Measurements from ENCODE around the gene UBAP2L. TPM values are rescaled to one million over a fixed set of nuclear protein-coding genes. Genes with fewer than 3 reads are reported as not detected.

Gene UBAP2L
- total RNA-seq, 2 experiments from 2014 or later = 183 to 195 TPM

- POLR2A ChIA-PET = interaction anchor here (2.8 kb wide), 1 partner anchor 185 kb away, joined by 9 read pairs; the partner anchor contains the start of gene RPS27
- ATAC-seq (no peak), DNase-seq (no peak)
- Mint-ChIP-seq H3K4me3 (no peak overlapping the region), H3K36me3 (ENCODE audit: low read depth) (peaks cover 71% of the 10 kb centered on the region), H3K27me3 (no peaks in the 10 kb centered on the region), H3K27ac (peak overlapping the region; percentile 45), H3K9me3 (no peaks in the 10 kb centered on the region), H3K4me1 (ENCODE audit: low read depth) (peaks cover 74% of the 10 kb centered on the region)
- TF ChIP-seq CTCF (IDR thresholded peaks at IDR 0.05) = no peak
- CTCF ChIA-PET = interaction anchor here (0.9 to 1.6 kb wide), 3 partner anchors 31 to 371 kb away, joined by 3 to 5 read pairs (median 3); no protein-coding TSS in a partner anchor
- intact Hi-C loops (cut with micrococcal nuclease) = no loop called here
Measured at GRCh38 chr1:154176337-154176736, 44.4 kb upstream of the UBAP2L start.

DNA sequence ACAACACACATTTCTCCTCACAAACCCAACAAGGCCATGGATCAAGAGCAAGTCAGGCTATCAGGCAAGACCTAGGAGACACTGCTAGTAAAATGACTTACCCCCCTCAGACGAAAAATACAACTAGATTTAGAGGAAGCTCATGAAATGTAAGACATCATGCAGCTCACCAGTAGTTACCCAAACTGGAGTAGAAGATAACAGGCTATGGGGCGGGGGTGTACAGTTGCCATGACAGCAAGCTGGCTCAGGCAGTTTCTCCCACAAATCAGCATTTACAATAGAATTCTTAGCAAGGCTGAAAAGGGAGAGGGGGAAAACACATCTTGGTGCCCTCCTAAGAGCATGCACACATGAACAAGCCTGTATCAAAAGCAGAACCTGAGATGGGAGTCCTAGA, 42.7 kb upstream of the UBAP2L start:
- ATAC-seq = no peak
- TF ChIP-seq CTCF (IDR thresholded peaks at IDR 0.05) = no peak
- peak; percentile 45 for DNase-seq
- Mint-ChIP-seq H3K9me3 (no peaks in the 10 kb centered on the region), H3K27me3 (no peaks in the 10 kb centered on the region), H3K4me3 (peak overlapping the region; percentile 3), H3K36me3 (ENCODE audit: low read depth) (peaks cover 65% of the 10 kb centered on the region), H3K4me1 (ENCODE audit: low read depth) (peaks cover 63% of the 10 kb centered on the region), H3K27ac (peak overlapping the region; percentile 44)
- ChIA-PET POLR2A (interaction anchor here (0.8 to 2.8 kb wide), 6 partner anchors 10 to 823 kb away, joined by 3 to 9 read pairs (median 4); partner anchors contain the start of gene RPS27), CTCF (interaction anchor here (0.7 to 1.7 kb wide), 4 partner anchors 8 to 96 kb away, joined by 3 read pairs; no protein-coding TSS in a partner anchor)
- intact Hi-C loops (cut with micrococcal nuclease) = no loop called here

- ChIA-PET CTCF (interaction anchor here (1.1 kb wide), 2 partner anchors 9 to 20 kb away, joined by 3 read pairs; no protein-coding TSS in a partner anchor), POLR2A (interaction anchor here (0.6 to 5.2 kb wide), 7 partner anchors 10 to 822 kb away, joined by 3 to 28 read pairs (median 6); partner anchors contain the start of gene RPS27)
- ATAC-seq = no peak
- no peaks in the 10 kb centered on the region for H3K9me3 Mint-ChIP-seq
- peaks cover 62% of the 10 kb centered on the region for H3K4me1 Mint-ChIP-seq (ENCODE audit: low read depth)
- no peak for TF ChIP-seq CTCF (IDR thresholded peaks at IDR 0.05)
- intact Hi-C loops (cut with micrococcal nuclease) = no loop called here
- peaks cover 64% of the 10 kb centered on the region for H3K36me3 Mint-ChIP-seq (ENCODE audit: low read depth)
- H3K4me3 Mint-ChIP-seq = peak overlapping the region; percentile 97
- no peak for DNase-seq
- H3K27ac Mint-ChIP-seq = peak overlapping the region; percentile 86
- H3K27me3 Mint-ChIP-seq = no peaks in the 10 kb centered on the region
Measured at GRCh38 chr1:154178911-154179811, 41.6 kb upstream of the UBAP2L start.

DNA sequence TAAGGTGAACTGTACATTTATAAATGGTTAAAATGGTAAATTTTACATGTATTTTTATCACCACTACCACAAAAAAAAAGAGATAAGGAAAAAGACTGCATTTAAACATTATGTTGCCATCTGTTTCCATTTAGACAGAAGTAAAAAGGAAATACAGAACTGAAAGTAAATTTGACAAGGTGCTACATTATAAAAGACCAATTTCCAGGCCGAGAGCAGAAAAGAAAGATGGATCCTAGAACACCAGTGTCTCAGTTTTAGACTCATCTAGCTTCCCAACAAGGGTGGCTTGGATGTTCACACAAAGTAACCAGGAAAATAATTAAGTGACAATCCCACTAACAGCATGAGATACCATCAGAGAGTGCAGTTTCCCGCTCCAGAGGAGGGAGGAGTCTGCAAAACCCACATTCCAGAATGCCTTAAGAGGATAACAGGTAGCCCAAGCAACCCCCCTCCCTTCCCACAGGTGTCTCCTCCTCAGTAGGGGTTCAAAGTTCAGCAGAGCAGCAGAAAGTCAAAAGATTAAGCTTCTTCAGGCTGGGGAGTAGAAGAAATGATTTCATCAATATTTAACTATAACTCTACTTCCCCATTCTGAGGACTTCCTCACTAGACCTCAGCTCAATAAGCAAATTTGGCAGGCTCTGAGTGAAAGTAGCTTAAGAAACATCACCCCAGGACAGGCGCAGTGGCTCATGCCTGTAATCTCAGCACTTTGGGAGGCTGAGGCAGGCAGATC, 40.6 kb upstream of the UBAP2L start:
- CTCF ChIA-PET = interaction anchor here (0.9 to 1.6 kb wide), 2 partner anchors 9 to 145 kb away, joined by 3 to 4 read pairs; partner anchors contain the start of gene ATP8B2
- TF ChIP-seq CTCF (IDR thresholded peaks at IDR 0.05) = no peak
- intact Hi-C loops (cut with micrococcal nuclease) = loop anchor here (5.0 kb wide), 2 partner anchors 42 to 147 kb away; partner anchors contain the start of genes ATP8B2 and UBAP2L
- Mint-ChIP-seq H3K9me3 (no peaks in the 10 kb centered on the region), H3K36me3 (ENCODE audit: low read depth) (peaks cover 59% of the 10 kb centered on the region), H3K4me1 (ENCODE audit: low read depth) (peaks cover 62% of the 10 kb centered on the region), H3K4me3 (peak overlapping the region; percentile 97), H3K27ac (peak overlapping the region; percentile 86), H3K27me3 (no peaks in the 10 kb centered on the region)
- POLR2A ChIA-PET = interaction anchor here (0.6 to 5.2 kb wide), 10 partner anchors 11 to 640 kb away, joined by 3 to 28 read pairs (median 4); partner anchors contain the start of gene NUP210L
- DNase-seq = no peak
- ATAC-seq = no peak

Data from activated CD8-positive, alpha-beta T cell treated with anti-CD3 and anti-CD28 coated beads for 36 hours (primary cell).